Glomerular visceral epithelial cell (primary cell): Measurements from ENCODE around the gene ARHGEF35.
"Not testable (repeated sequence)": the region's sequence is repeated elsewhere in the genome, so short reads cannot be mapped to it uniquely, and the experiment has no call there.

Source experiments
- DNase-seq: peaks from one replicate; pipeline ENCODE4 v3.0.0-alpha.2; 2016; ENCODE audit errors: extremely low spot score

ARHGEF35 gene

GRCh38 chr7:144178380-144179164 is 17.1 kb downstream of the ARHGEF35 start:
- DNase-seq, result peak; percentile 12

DNA sequence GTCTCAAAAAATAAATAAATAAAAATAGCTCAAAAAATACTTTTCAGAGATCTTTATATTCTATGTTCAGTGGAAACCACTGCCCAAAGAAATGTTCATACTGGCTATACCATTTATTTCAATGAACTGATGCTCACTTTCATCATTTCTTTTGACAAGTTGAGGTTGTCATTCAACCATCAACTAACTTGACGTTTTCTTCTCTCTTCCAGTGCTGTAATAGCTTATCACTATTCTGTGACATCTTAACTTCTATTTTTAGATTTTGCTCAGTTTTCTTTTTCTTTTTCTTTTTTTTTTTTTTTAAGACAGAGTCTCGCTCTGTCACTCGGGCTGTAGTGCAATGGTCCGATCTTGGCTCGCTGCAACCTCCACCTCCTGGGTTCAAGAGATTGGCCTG is 21.0 kb downstream of the ARHGEF35 start:
- no peak for DNase-seq

DNA sequence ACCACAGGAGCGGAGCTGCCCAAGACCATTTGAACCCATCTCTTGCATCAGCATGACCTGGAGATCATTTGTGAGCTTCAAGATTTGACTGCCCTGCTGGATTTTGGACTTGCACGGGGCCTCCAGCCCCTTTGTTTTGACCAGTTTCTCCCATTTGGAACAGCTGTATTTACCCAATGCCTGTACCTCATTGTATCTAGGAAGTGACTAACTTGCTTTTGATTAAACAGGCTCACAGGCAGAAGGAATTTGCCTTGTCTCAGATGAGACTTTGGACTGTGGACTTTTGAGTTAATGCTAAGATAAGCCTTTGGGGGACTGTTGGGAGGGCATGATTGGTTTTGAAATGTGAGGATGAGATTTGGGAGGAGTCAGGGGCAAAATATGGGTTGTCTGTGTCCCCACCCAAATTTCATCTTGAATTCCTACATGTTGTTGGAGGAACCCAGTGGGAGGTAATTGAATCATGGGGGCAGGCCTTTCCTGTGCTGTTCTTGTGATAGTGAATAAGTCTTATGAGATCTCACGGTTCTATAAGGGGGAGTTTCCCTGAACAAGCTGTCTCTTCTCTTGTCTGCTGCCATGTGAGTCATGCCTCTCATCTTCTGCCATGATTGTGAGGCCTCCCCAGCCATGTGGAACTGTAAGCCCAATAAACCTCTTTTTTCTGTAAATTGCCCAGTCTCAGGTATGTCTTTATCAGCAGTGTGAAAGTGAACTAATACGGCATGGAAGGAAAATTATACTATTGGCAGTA is 23.9 kb downstream of the ARHGEF35 start:
- DNase-seq, result not testable (repeated sequence)

- DNase-seq, result no peak
Observed at GRCh38 chr7:144164784-144165183, 30.8 kb downstream of the ARHGEF35 start.

DNA sequence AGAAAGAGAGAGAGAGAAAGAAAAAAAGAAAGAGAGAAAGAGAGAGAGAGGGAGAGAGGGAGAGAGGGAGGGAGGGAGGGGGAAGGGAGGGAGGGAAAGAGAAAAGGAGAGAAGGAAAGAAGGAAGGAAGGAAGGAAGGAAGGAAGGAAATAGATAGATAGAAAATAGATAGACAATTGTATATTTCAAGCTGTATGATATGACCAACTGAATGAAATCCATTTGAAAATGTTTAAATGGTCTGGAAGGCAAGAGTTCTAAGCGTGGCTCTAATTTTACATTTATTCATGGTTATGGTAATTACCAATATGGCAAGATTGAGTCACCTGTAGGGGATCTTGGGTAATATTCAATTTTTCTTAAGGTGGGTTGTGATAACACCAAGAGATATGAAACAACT is 36.8 kb downstream of the ARHGEF35 start:
- DNase-seq, result no peak

- DNase-seq, result no peak
Observed at GRCh38 chr7:144148224-144148827, 47.3 kb downstream of the ARHGEF35 start.

DNA sequence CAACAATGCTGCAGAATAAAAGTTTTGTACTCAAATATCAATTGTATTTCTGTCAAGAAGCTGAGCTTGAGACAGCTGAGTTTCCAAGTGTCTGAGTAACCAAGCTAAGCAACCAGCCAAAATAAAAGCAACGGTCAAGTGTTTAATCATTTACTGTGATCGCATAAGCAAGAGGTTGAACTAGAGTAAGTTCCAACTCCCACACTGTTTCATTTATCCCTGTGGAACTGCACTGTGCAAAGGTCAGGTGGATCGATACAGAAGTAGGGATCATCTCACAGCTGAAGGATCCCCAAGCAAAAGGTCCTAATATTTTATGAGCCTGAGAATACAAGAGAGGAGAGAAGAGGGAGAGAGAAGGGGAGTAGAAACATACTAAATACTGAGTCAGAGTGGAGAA is 51.2 kb downstream of the ARHGEF35 start:
- DNase-seq, result no peak

GRCh38 chr7:144142187-144142586 is 53.4 kb downstream of the ARHGEF35 start:
- DNase-seq, result no peak

DNA sequence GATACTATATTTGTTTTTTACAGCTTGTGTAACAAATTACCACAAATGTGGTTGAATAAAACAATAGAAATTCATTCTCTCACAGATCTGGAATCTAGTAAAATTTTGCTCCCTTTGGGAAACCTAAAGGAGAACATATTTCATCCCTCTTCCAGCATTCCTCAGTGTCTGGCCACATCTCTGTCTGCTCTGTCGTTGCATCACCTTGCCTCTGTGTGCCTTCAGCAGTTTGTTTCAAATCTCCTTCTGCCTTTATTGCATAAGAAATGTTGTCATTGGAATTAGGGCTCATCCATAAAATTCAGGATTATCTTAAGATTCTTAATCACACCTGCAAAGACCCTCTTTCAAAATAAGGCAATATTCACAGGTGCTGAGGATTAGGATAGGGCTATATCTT is 58.1 kb downstream of the ARHGEF35 start:
- DNase-seq, result no peak
